H1 (cell line): Measurements from ENCODE around the gene IRF9. TPM values are rescaled to one million over a fixed set of nuclear protein-coding genes. Genes with fewer than 3 reads are reported as not detected.

Experiments used
- CTCF ChIA-PET: fragments of 300-600 bp; sonication (Branson Sonifier 250); formaldehyde crosslinking; loops from one replicate; lab custom pipeline; 2021; ENCODE audit not compliant: partially characterized antibody; lab: Charles Lee
- POLR2A ChIA-PET: fragments of 300-600 bp; sonication (Branson Sonifier 250); formaldehyde crosslinking; loops from one replicate; lab custom pipeline; 2021; ENCODE audit warnings: inconsistent platforms; ENCODE audit not compliant: partially characterized antibody; lab: Charles Lee
- DNase-seq, 2 experiments: peaks; one replicate each; pipeline versions ENCODE4 v3.0.0 to v3.0.0-alpha.2; 2010 to 2022; ENCODE audit warnings: low spot score in 2 of 2, low read depth in 1 of 2, mixed read lengths in 1 of 2
- FAIRE-seq: peaks from 2 replicates; lab custom pipeline; 2011; peaks lifted over from hg19 to GRCh38; lab: Jason Lieb, UNC
- H2AFZ ChIP-seq: 2 replicates; pipeline ENCODE4 v1.8.1; 2012; ENCODE audit warnings: low read length, inconsistent platforms
- H2AK5ac ChIP-seq: 2 replicates; pipeline ENCODE4 v1.6.1; 2013; ENCODE audit warnings: low read depth, low read length
- H2BK120ac ChIP-seq: replicated peaks from 2 replicates; pipeline ENCODE3; 2013; ENCODE audit warnings: low read depth, low read length, inconsistent platforms
- H2BK12ac ChIP-seq: 2 replicates; pipeline ENCODE4 v1.6.1; 2013; ENCODE audit warnings: low read depth, low read length
- H2BK15ac ChIP-seq: 2 replicates; pipeline ENCODE4 v1.6.1; 2013; ENCODE audit warnings: low read length
- H2BK20ac ChIP-seq: 2 replicates; pipeline ENCODE4 v1.6.1; 2013; ENCODE audit warnings: low read length
- H2BK5ac ChIP-seq: 2 replicates; pipeline ENCODE4 v1.6.1; 2013; ENCODE audit warnings: low read depth, low read length
- H3K14ac ChIP-seq: 2 replicates; pipeline ENCODE4 v1.6.1; 2013; ENCODE audit warnings: inconsistent platforms; ENCODE audit not compliant: insufficient read length
- H3K18ac ChIP-seq: 2 replicates; pipeline ENCODE4 v1.6.1; 2013; ENCODE audit warnings: low read length; ENCODE audit errors: extremely low read depth
- H3K23ac ChIP-seq: 2 replicates; pipeline ENCODE4 v1.6.1; 2013; ENCODE audit warnings: inconsistent platforms; ENCODE audit not compliant: insufficient read length
- H3K23me2 ChIP-seq: 2 replicates; pipeline ENCODE4 v1.6.1; 2013; ENCODE audit warnings: low read depth, low read length
- H3K27ac ChIP-seq: 2 replicates; pipeline ENCODE4 v1.6.1; 2011; ENCODE audit warnings: low read depth, low read length, inconsistent platforms
- H3K27me3 ChIP-seq, 4 experiments: replicated peaks in 1 of 4; 1 replicate in 1 of 4; 2 replicates in 3 of 4; pipeline versions ENCODE4 v1.6.1 to v1.8.1; 2011 to 2013; ENCODE audit warnings: low read length in 3 of 4, mild to moderate bottlenecking in 3 of 4, inconsistent platforms in 2 of 4, mixed read lengths in 2 of 4, moderate library complexity in 1 of 4; ENCODE audit not compliant: control insufficient read depth in 3 of 4, insufficient read depth in 3 of 4; ENCODE audit errors: extremely low read depth in 1 of 4
- H3K36me3 ChIP-seq, 4 experiments: 2 replicates each; pipeline versions ENCODE4 v1.6.1 to v1.8.1; 2011 to 2013; ENCODE audit warnings: mild to moderate bottlenecking in 4 of 4, low read length in 3 of 4, moderate library complexity in 2 of 4, control low read depth in 1 of 4, inconsistent platforms in 1 of 4; ENCODE audit not compliant: insufficient read depth in 4 of 4, control insufficient read depth in 2 of 4
- H3K4ac ChIP-seq: replicated peaks from 2 replicates; pipeline ENCODE3; 2013; ENCODE audit warnings: low read length, low read depth, mixed read lengths, inconsistent platforms; ENCODE audit not compliant: insufficient read length
- H3K4me1 ChIP-seq, 4 experiments: replicated peaks in 1 of 4; 1 replicate in 1 of 4; 2 replicates in 3 of 4; pipeline versions ENCODE4 v1.6.1 to v1.8.1; 2011 to 2013; ENCODE audit warnings: low read length in 3 of 4, inconsistent platforms in 2 of 4, mixed read lengths in 1 of 4; ENCODE audit not compliant: insufficient read depth in 4 of 4, control insufficient read depth in 3 of 4
- H3K4me2 ChIP-seq, 2 experiments: 2 replicates each; pipeline versions ENCODE4 v1.6.1 to v1.8.1; 2011 to 2013; ENCODE audit warnings: low read depth in 2 of 2, low read length in 2 of 2, control low read depth in 1 of 2, inconsistent platforms in 1 of 2, mild to moderate bottlenecking in 1 of 2; ENCODE audit not compliant: insufficient read depth in 1 of 2
- H3K4me3 ChIP-seq, 4 experiments: fragments of 200-600, 300-600 bp in 1 of 4; sonication (generic), shearing (Covaris generic), sonication (Bioruptor Twin) in 1 of 4; 2 replicates each; pipeline versions ENCODE4 v1.5.1 to v1.8.1; 2011 to 2016; ENCODE audit warnings: low read length in 4 of 4, low read depth in 3 of 4, control low read depth in 2 of 4, inconsistent platforms in 2 of 4, mild to moderate bottlenecking in 2 of 4, mixed read lengths in 1 of 4, moderate library complexity in 1 of 4; ENCODE audit not compliant: insufficient read depth in 2 of 4; ENCODE audit errors: extremely low read depth in 1 of 4
- H3K56ac ChIP-seq: replicated peaks from 2 replicates; pipeline ENCODE3; 2013; ENCODE audit warnings: low read depth, mild to moderate bottlenecking, mixed read lengths, low read length, inconsistent platforms; ENCODE audit not compliant: insufficient read length
- H3K79me1 ChIP-seq: 2 replicates; pipeline ENCODE4 v1.6.1; 2013; ENCODE audit warnings: low read depth, low read length, control low read depth
- H3K79me2 ChIP-seq, 2 experiments: 2 replicates each; pipeline versions ENCODE4 v1.6.1 to v1.8.1; 2012 to 2013; ENCODE audit warnings: low read length in 2 of 2, mild to moderate bottlenecking in 2 of 2, inconsistent platforms in 1 of 2; ENCODE audit not compliant: insufficient read depth in 2 of 2, control insufficient read depth in 1 of 2
- H3K9ac ChIP-seq, 4 experiments: replicated peaks in 1 of 4; 1 replicate in 1 of 4; 2 replicates in 3 of 4; pipeline versions ENCODE4 v1.6.1 to v1.8.1; 2011 to 2013; ENCODE audit warnings: low read depth in 3 of 4, low read length in 3 of 4, control low read depth in 2 of 4, mild to moderate bottlenecking in 2 of 4, moderate library complexity in 2 of 4, inconsistent platforms in 1 of 4; ENCODE audit errors: extremely low read depth in 1 of 4
- H3K9me3 ChIP-seq, 2 experiments: 2 replicates each; pipeline versions ENCODE4 v1.6.1 to v1.8.1; 2012 to 2013; ENCODE audit warnings: mild to moderate bottlenecking in 2 of 2, moderate library complexity in 2 of 2, control low read depth in 1 of 2, inconsistent platforms in 1 of 2, low read depth in 1 of 2, low read length in 1 of 2, mixed read lengths in 1 of 2; ENCODE audit not compliant: insufficient read depth in 2 of 2
- H4K20me1 ChIP-seq, 2 experiments: replicated peaks in 1 of 2; 2 replicates each; pipeline versions ENCODE3 to v1.8.1; 2011 to 2013; ENCODE audit warnings: inconsistent platforms in 2 of 2, low read length in 2 of 2, mild to moderate bottlenecking in 1 of 2; ENCODE audit not compliant: insufficient read depth in 2 of 2, control insufficient read depth in 1 of 2
- H4K5ac ChIP-seq: 2 replicates; pipeline ENCODE4 v1.6.1; 2013; ENCODE audit warnings: low read length, low read depth, mixed read lengths, inconsistent platforms; ENCODE audit not compliant: insufficient read length
- H4K8ac ChIP-seq: 2 replicates; pipeline ENCODE4 v1.8.0; 2013; ENCODE audit warnings: mild to moderate bottlenecking, moderate library complexity, low read length, inconsistent platforms; ENCODE audit not compliant: insufficient read depth; ENCODE audit errors: extremely low read depth
- H4K91ac ChIP-seq: replicated peaks from 2 replicates; pipeline ENCODE3; 2013; ENCODE audit warnings: low read length, mixed read lengths, inconsistent platforms; ENCODE audit not compliant: insufficient read length
- BACH1 ChIP-seq: IDR thresholded peaks from 2 replicates; pipeline ENCODE4 v1.6.1; 2012; ENCODE audit warnings: low read length, improper control_type of control experiment
- CEBPB ChIP-seq: IDR thresholded peaks from 2 replicates; pipeline ENCODE4 v1.6.1; 2012; ENCODE audit warnings: low read depth, low read length
- CREB1 ChIP-seq: IDR thresholded peaks from 2 replicates; pipeline ENCODE4 v1.6.1; 2012; ENCODE audit warnings: inconsistent platforms
- EZH2 ChIP-seq: fragments of 200-600 bp; sonication (generic); IDR thresholded peaks from 2 replicates; pipeline ENCODE4 v1.7.1; 2012; ENCODE audit warnings: low read depth, mild to moderate bottlenecking, moderate library complexity, low read length, inconsistent platforms; ENCODE audit not compliant: severe bottlenecking
- POLR2AphosphoS5 ChIP-seq: IDR thresholded peaks from 2 replicates; pipeline ENCODE4 v1.6.1; 2011; ENCODE audit warnings: low read depth, low read length
- RFX5 ChIP-seq: IDR thresholded peaks from 2 replicates; pipeline ENCODE4 v1.6.1; 2011; ENCODE audit warnings: low read depth, low read length, improper control_type of control experiment, borderline replicate concordance
- SAP30 ChIP-seq: fragments of 300-600 bp; sonication (generic); IDR thresholded peaks from 2 replicates; pipeline ENCODE4 v1.7.1; 2012; ENCODE audit warnings: low read length, moderate library complexity, mild to moderate bottlenecking, inconsistent platforms; ENCODE audit not compliant: insufficient read depth, insufficient replicate concordance
- SRF ChIP-seq: IDR thresholded peaks from 2 replicates; pipeline ENCODE4 v1.6.1; 2011; ENCODE audit warnings: mild to moderate bottlenecking, low read depth, low read length, moderate library complexity
- SUZ12 ChIP-seq: fragments of 200-600 bp; sonication (generic); IDR thresholded peaks from 2 replicates; pipeline ENCODE4 v1.6.1; 2012; ENCODE audit warnings: mild to moderate bottlenecking, inconsistent platforms, low read length, moderate library complexity, mixed read lengths
- TBP ChIP-seq: IDR thresholded peaks from 2 replicates; pipeline ENCODE4 v1.6.1; 2011; ENCODE audit warnings: low read depth, low read length, improper control_type of control experiment
- ZNF274 ChIP-seq: IDR thresholded peaks from 2 replicates; pipeline ENCODE4 v1.7.0; 2012; ENCODE audit warnings: low read length, borderline replicate concordance; ENCODE audit errors: extremely low read depth
- WGBS, 2 experiments: shearing (Covaris generic) in 1 of 2; methylation state at CpG; one replicate each; pipeline versions ENCODE4 v1.1.6 to v1.1.7; 2013 to 2015; ENCODE audit warnings: low lambda C conversion rate in 2 of 2, mixed read lengths in 2 of 2, inconsistent platforms in 1 of 2, low coverage in 1 of 2, missing lambda C conversion rate in 1 of 2; ENCODE audit not compliant: insufficient replicate concordance in 2 of 2, insufficient coverage in 1 of 2, insufficient read length in 1 of 2; ENCODE audit errors: extremely low coverage in 1 of 2, missing lambda C conversion rate in 1 of 2; 5-methylcytosine and 5-hydroxymethylcytosine counted together
- polyA plus RNA-seq, 7 experiments: library from polyadenylated mRNA; depleted of rRNA in 3 of 7; stranded (reverse) in 5 of 7; unstranded in 2 of 7; fragments of >200 nt in 5 of 7; fragments of 200-250 nt in 2 of 7; gene quantifications; 1 replicate in 5 of 7; 2 replicates in 1 of 7; 4 replicates in 1 of 7; pipeline versions ENCODE4 v1.2.1 to v1.2.3, GENCODE V29; 2011 to 2013; ENCODE audit warnings: missing spikeins in 2 of 7, mixed read lengths in 2 of 7
- total RNA-seq: library from RNA; stranded (reverse); fragmentation: NEBNext Ultra II Directional; extraction: Animal tissue kit (Norgen Biotek cat#: 25700); gene quantifications from 2 replicates; pipeline ENCODE4 v1.2.1, GENCODE V29; 2021
- TF ChIP-seq, protein P1 (sequence below): IDR thresholded peaks from 2 replicates; pipeline ENCODE4 v1.6.1; 2012; ENCODE audit warnings: low read length, inconsistent platforms
- TF ChIP-seq, protein P2 (sequence below): IDR thresholded peaks from 2 replicates; pipeline ENCODE4 v1.6.1; 2012; ENCODE audit warnings: inconsistent platforms

The IRF9 gene
- total and polyA plus RNA-seq, 2 of the 8 experiments (the other 6 are each of a cell fraction or from before 2014, with no cell fraction given): 11.4 to 13.2 TPM

DNA sequence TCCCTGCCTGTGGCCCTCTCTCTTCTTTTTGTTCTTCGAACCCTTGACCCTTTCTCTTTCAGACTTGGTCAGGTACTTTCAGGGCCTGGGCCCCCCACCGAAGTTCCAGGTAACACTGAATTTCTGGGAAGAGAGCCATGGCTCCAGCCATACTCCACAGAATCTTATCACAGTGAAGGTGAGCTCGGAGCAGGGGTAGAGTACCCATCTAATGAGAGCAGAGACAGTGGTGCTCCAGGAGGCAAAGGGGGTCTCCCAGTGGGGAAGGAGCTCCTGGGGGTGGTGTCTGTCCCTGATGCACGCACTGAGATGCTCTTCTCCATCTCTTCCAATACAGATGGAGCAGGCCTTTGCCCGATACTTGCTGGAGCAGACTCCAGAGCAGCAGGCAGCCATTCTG, 4.7 kb downstream of the IRF9 start:
- H4K91ac ChIP-seq: no peak overlapping the region
- H2BK15ac ChIP-seq: no peak overlapping the region
- DNase-seq (no peak), FAIRE-seq (no peak)
- H4K8ac ChIP-seq: no peak overlapping the region
- H3K9ac ChIP-seq: no peak overlapping the region
- no peak overlapping the region for H3K14ac ChIP-seq
- H2BK20ac ChIP-seq: no peak overlapping the region
- H4K5ac ChIP-seq: no peak overlapping the region
- H3K4me3 ChIP-seq: no peak overlapping the region
- H3K56ac ChIP-seq: no peak overlapping the region
- no peaks in the 10 kb centered on the region for H3K79me1 ChIP-seq
- H3K18ac ChIP-seq: no peak overlapping the region
- H3K79me2 ChIP-seq: no peaks in the 10 kb centered on the region
- H3K9me3 ChIP-seq: no peaks in the 10 kb centered on the region
- H2BK12ac ChIP-seq: no peak overlapping the region
- WGBS, 2 experiments: 96% methylated on average over 4 of the region's 5 CpGs; no CpG with 5 or more reads in 1 of the 2 experiments
- no peak overlapping the region for H3K27ac ChIP-seq
- peaks cover 0 to 9% of the 10 kb centered on the region in 2 experiments for H4K20me1 ChIP-seq
- H2AFZ ChIP-seq: no peak overlapping the region
- H2BK5ac ChIP-seq: no peak overlapping the region
- no peak overlapping the region for H3K4ac ChIP-seq
- H3K23me2 ChIP-seq: 0 out of 2 replicates have a peak, but pooled peaks cover 2% of the 10 kb centered on the region
- H3K36me3 ChIP-seq: peaks cover 0 to 18% (median 5%) of the 10 kb centered on the region in 4 experiments; a peak in 6 of 8 replicates
- no peak overlapping the region for H2AK5ac ChIP-seq
- no peak overlapping the region for H3K23ac ChIP-seq
- POLR2A ChIA-PET: interaction anchor here (0.7 to 7.6 kb wide), 5 partner anchors 15 to 23 kb away, joined by 3 to 93 read pairs (median 5); partner anchors contain the start of genes PSME2 and RNF31
- CTCF ChIA-PET: interaction anchor here (0.7 to 1.2 kb wide), 2 partner anchors 57 to 132 kb away, joined by 3 read pairs; no protein-coding TSS in a partner anchor
- H3K4me1 ChIP-seq: peaks cover 0 to 8% (median 2%) of the 10 kb centered on the region in 4 experiments; a peak in 3 of 7 replicates
- no peak overlapping the region for H2BK120ac ChIP-seq
- H3K4me2 ChIP-seq: no peak overlapping the region
- H3K27me3 ChIP-seq: no peaks in the 10 kb centered on the region
- TF ChIP-seq POLR2AphosphoS5 (no peak), CREB1 (no peak), BACH1 (no peak), SUZ12 (no peak), TBP (no peak), ZNF274 (no peak), SRF (no peak), EZH2 (no peak), RFX5 (no peak), SAP30 (no peak), CEBPB (no peak)
- TF ChIP-seq, protein P1, sequence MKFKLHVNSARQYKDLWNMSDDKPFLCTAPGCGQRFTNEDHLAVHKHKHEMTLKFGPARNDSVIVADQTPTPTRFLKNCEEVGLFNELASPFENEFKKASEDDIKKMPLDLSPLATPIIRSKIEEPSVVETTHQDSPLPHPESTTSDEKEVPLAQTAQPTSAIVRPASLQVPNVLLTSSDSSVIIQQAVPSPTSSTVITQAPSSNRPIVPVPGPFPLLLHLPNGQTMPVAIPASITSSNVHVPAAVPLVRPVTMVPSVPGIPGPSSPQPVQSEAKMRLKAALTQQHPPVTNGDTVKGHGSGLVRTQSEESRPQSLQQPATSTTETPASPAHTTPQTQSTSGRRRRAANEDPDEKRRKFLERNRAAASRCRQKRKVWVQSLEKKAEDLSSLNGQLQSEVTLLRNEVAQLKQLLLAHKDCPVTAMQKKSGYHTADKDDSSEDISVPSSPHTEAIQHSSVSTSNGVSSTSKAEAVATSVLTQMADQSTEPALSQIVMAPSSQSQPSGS: no peak
- TF ChIP-seq, protein P2, sequence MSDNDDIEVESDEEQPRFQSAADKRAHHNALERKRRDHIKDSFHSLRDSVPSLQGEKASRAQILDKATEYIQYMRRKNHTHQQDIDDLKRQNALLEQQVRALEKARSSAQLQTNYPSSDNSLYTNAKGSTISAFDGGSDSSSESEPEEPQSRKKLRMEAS: no peak
